Naive thymus-derived CD4-positive, alpha-beta T cell (primary cell): ENCODE results near the gene CPNE8. TPM values are rescaled to one million over a fixed set of nuclear protein-coding genes. Genes with fewer than 3 reads are reported as not detected.
"Not testable (repeated sequence)": the region's sequence is repeated elsewhere in the genome, so short reads cannot be mapped to it uniquely, and the experiment has no call there.

Experiments
- ATAC-seq: fragments of 150-1000 bp; cut with Tn5 transposase; 2 replicates; pipeline ENCODE4 v1.10.0; 2021; ENCODE audit warnings: mild to moderate bottlenecking, moderate library complexity
- CTCF ChIA-PET: fragments of 350-600 bp; sonication (Branson Sonifier 250); formaldehyde crosslinking; loops from one replicate; lab custom pipeline; 2021; ENCODE audit warnings: antibody characterized with exemption; lab: Charles Lee
- POLR2A ChIA-PET: fragments of 350-600 bp; sonication (Branson Sonifier 250); formaldehyde crosslinking; loops from one replicate; lab custom pipeline; 2021; ENCODE audit warnings: antibody characterized with exemption, inconsistent platforms; lab: Charles Lee
- DNase-seq, 9 donors: peaks; one replicate each; pipeline versions ENCODE4 v3.0.0 to v3.0.0-alpha.2; 2020 to 2022; ENCODE audit warnings: mixed read lengths in 1 of 9
- H3K27ac ChIP-seq: one replicate; pipeline ENCODE4 v1.7.0; 2013; ENCODE audit warnings: mild to moderate bottlenecking, low read depth, low read length, moderate library complexity
- H3K27me3 ChIP-seq, 2 donors: one replicate each; pipeline ENCODE4 v1.7.0; 2013; ENCODE audit warnings: low read length in 2 of 2, mild to moderate bottlenecking in 2 of 2, moderate library complexity in 2 of 2; ENCODE audit not compliant: control insufficient read depth in 2 of 2, insufficient read depth in 2 of 2
- H3K36me3 ChIP-seq, 3 experiments: 1 replicate in 2 of 3; 2 replicates in 1 of 3; pipeline ENCODE4 v1.7.0; 2013; ENCODE audit warnings: low read length in 3 of 3, mild to moderate bottlenecking in 3 of 3, moderate library complexity in 1 of 3; ENCODE audit not compliant: insufficient read depth in 3 of 3, control insufficient read depth in 2 of 3
- H3K4me1 ChIP-seq, 2 donors: one replicate each; pipeline ENCODE4 v1.7.0; 2013; ENCODE audit warnings: low read length in 2 of 2, mild to moderate bottlenecking in 2 of 2, moderate library complexity in 1 of 2; ENCODE audit not compliant: control insufficient read depth in 2 of 2, insufficient read depth in 2 of 2
- H3K4me3 ChIP-seq: 2 replicates; pipeline ENCODE4 v1.7.0; 2013; ENCODE audit warnings: mild to moderate bottlenecking, low read length
- H3K9me3 ChIP-seq, 3 experiments: 1 replicate in 2 of 3; 2 replicates in 1 of 3; pipeline ENCODE4 v1.7.0; 2013; ENCODE audit warnings: low read length in 3 of 3; ENCODE audit not compliant: control insufficient read depth in 2 of 3
- H3K27ac Mint-ChIP-seq, 9 donors: one replicate each; pipeline ENCODE4 v1.8.0; 2020 to 2022; ENCODE audit warnings: mixed read lengths in 9 of 9, mild to moderate bottlenecking in 8 of 9, moderate library complexity in 5 of 9, inconsistent platforms in 2 of 9
- H3K27me3 Mint-ChIP-seq, 5 donors: one replicate each; pipeline ENCODE4 v1.8.0; 2021 to 2022; ENCODE audit warnings: mixed read lengths in 5 of 5, mild to moderate bottlenecking in 1 of 5
- H3K36me3 Mint-ChIP-seq, 5 donors: one replicate each; pipeline ENCODE4 v1.8.0; 2020 to 2022; ENCODE audit warnings: mixed read lengths in 5 of 5, mild to moderate bottlenecking in 3 of 5, inconsistent platforms in 1 of 5
- H3K4me1 Mint-ChIP-seq, 7 donors: one replicate each; pipeline ENCODE4 v1.8.0; 2020 to 2022; ENCODE audit warnings: mixed read lengths in 7 of 7, mild to moderate bottlenecking in 3 of 7, inconsistent platforms in 1 of 7
- H3K4me3 Mint-ChIP-seq, 10 donors: one replicate each; pipeline ENCODE4 v1.8.0; 2020 to 2022; ENCODE audit warnings: mild to moderate bottlenecking in 10 of 10, mixed read lengths in 10 of 10, moderate library complexity in 6 of 10, inconsistent platforms in 2 of 10
- H3K9me3 Mint-ChIP-seq, 11 donors: one replicate each; pipeline ENCODE4 v1.8.0; 2020 to 2022; ENCODE audit warnings: mixed read lengths in 11 of 11, mild to moderate bottlenecking in 4 of 11, inconsistent platforms in 1 of 11, moderate library complexity in 1 of 11
- intact Hi-C, 2 donors: fragments of 100-400 bp; cut with micrococcal nuclease; formaldehyde crosslinking; loops; one replicate each; pipeline ENCODE4 v1.15.1; 2023
- polyA plus RNA-seq, 2 donors: library from polyadenylated mRNA; unstranded; fragments of 300-500 nt; fragmentation: Illumina TruSeq; gene quantifications; one replicate each; pipeline ENCODE4 v1.2.3, GENCODE V29; 2021
- total RNA-seq, 6 experiments: library from RNA in 5 of 6; stranded (reverse) in 5 of 6; gene quantifications; 1 replicate in 5 of 6; 2 replicates in 1 of 6; pipeline ENCODE4 v1.2.3 and lab custom pipeline; 2021 to 2026

CPNE8 gene
- total and polyA plus RNA-seq, 7 experiments from 2014 or later = 0.77 to 8.8 (median 2.8) TPM

DNA sequence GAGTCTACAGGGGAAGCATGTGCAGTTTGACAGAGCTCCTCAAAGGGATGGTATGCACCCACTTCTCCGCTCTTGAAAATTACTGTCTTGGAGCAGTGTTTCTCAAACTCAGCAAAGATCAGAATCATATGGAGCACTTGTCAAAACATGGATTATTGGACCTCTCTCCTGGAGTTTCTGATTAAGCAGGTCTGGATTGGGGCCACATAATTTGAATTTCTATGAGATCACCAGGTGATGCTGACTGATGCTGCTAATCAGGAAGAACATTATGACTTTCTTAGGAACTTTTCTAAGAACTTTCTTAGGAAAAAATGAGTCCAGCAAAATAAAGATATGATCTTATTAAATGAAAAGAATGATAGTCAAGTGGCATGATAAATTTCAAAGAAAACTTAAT, 144.3 kb downstream of the CPNE8 start:
- ChIA-PET CTCF (no interaction called here), POLR2A (no interaction called here)
- H3K27ac ChIP-seq = no peak overlapping the region
- peaks cover 0 to 1% (median 0%) of the 10 kb centered on the region in 7 donors for H3K4me1 Mint-ChIP-seq
- intact Hi-C loops = no loop called here
- DNase-seq (no peak), ATAC-seq (no peak)
- no peak overlapping the region for H3K27ac Mint-ChIP-seq
- H3K27me3 Mint-ChIP-seq = no peaks in the 10 kb centered on the region
- no peaks in the 10 kb centered on the region for H3K36me3 ChIP-seq
- no peaks in the 10 kb centered on the region for H3K9me3 ChIP-seq
- no peaks in the 10 kb centered on the region for H3K4me1 ChIP-seq
- no peaks in the 10 kb centered on the region for H3K27me3 ChIP-seq
- H3K36me3 Mint-ChIP-seq = peaks cover 4 to 20% (median 11%) of the 10 kb centered on the region in 5 donors
- H3K9me3 Mint-ChIP-seq = peaks cover 0 to 7% (median 3%) of the 10 kb centered on the region in 11 donors
- no peak overlapping the region for H3K4me3 ChIP-seq
- H3K4me3 Mint-ChIP-seq = no peak overlapping the region

DNA sequence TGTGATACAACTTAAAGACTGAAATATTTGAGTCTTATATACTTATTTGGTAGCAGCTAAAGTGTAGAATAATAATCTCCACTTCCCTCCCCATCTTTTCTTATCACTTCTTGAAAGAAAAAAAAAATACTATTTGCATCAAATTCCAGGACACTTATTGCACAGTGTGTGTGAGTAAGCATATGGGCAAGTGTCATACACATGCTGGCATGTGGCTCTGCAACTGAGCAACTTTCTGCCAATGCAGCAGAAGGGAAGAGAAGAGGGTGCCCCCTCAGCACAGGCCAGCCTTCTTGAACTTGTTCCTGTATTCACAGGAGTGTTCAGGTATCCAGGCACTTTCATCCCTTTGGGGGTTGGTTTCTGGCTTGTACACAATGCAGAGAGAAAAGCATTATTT, 145.8 kb downstream of the CPNE8 start:
- no peaks in the 10 kb centered on the region for H3K9me3 ChIP-seq
- Mint-ChIP-seq H3K9me3 (peaks cover 0 to 7% (median 3%) of the 10 kb centered on the region in 11 donors), H3K27ac (no peak overlapping the region), H3K4me1 (peaks cover 0 to 1% (median 0%) of the 10 kb centered on the region in 7 donors), H3K36me3 (peaks cover 4 to 20% (median 11%) of the 10 kb centered on the region in 5 donors), H3K27me3 (no peaks in the 10 kb centered on the region), H3K4me3 (no peak overlapping the region)
- DNase-seq (no peak), ATAC-seq (no peak)
- H3K36me3 ChIP-seq = no peaks in the 10 kb centered on the region
- H3K27ac ChIP-seq = no peak overlapping the region
- H3K4me3 ChIP-seq = no peak overlapping the region
- POLR2A ChIA-PET = no interaction called here
- intact Hi-C loops = no loop called here
- CTCF ChIA-PET = no interaction called here
- no peaks in the 10 kb centered on the region for H3K4me1 ChIP-seq
- H3K27me3 ChIP-seq = no peaks in the 10 kb centered on the region

DNA sequence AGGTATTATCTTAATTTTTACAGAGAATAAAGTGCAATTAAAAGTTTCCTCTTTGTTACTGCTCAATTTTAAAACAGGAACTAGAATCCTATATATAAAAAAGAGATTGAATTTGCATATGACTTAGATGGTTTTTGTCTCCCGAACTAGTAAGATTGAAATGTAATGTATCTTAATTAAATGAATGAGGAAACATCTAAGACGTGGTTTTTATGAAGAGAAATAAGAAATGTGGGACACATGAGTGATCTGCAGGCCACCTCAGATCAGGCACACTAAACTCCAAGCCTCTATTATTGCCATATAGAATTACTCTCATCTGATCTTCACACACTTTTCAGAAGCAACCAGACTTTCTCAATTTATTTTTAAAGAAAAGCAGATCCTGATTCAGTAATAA, 158.6 kb downstream of the CPNE8 start:
- DNase-seq (no peak), ATAC-seq (no peak)
- no peaks in the 10 kb centered on the region for H3K36me3 ChIP-seq
- intact Hi-C loops = no loop called here
- CTCF ChIA-PET = no interaction called here
- Mint-ChIP-seq H3K4me1 (no peaks in the 10 kb centered on the region), H3K36me3 (peaks cover 3 to 15% (median 5%) of the 10 kb centered on the region in 5 donors), H3K4me3 (no peak overlapping the region), H3K27ac (no peak overlapping the region), H3K27me3 (no peaks in the 10 kb centered on the region), H3K9me3 (peaks cover 0 to 8% (median 1%) of the 10 kb centered on the region in 11 donors)
- no peak overlapping the region for H3K4me3 ChIP-seq
- no peak overlapping the region for H3K27ac ChIP-seq
- no peaks in the 10 kb centered on the region for H3K9me3 ChIP-seq
- POLR2A ChIA-PET = no interaction called here
- H3K4me1 ChIP-seq = no peaks in the 10 kb centered on the region
- no peaks in the 10 kb centered on the region for H3K27me3 ChIP-seq

DNA sequence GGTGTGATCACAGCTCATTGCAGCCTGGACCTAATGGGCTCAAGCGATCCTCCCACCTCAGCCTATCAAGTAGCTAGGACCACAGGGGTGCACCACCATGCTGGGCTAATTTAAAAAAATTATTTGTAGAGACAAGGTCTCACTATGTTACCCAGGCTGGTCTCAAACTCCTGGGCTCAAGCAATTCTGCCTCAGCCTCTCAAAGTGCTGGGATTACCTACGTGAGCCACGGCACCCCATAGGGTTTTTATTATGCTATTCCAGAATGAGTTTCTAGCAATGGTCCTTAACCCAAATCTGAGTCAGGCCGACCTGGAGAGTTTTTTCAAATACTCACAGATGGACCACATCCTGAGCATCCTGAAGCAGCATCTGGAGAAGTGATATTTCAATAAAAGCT, 159.8 kb downstream of the CPNE8 start:
- Mint-ChIP-seq H3K9me3 (peaks cover 0 to 8% (median 0%) of the 10 kb centered on the region in 11 donors), H3K36me3 (peaks cover 0 to 9% (median 5%) of the 10 kb centered on the region in 5 donors), H3K27ac (no peak overlapping the region), H3K27me3 (no peaks in the 10 kb centered on the region), H3K4me3 (no peak overlapping the region), H3K4me1 (no peaks in the 10 kb centered on the region)
- DNase-seq (no peak), ATAC-seq (no peak)
- ChIA-PET POLR2A (no interaction called here), CTCF (no interaction called here)
- no peaks in the 10 kb centered on the region for H3K9me3 ChIP-seq
- H3K27me3 ChIP-seq = no peaks in the 10 kb centered on the region
- intact Hi-C loops = no loop called here
- H3K4me1 ChIP-seq = no peaks in the 10 kb centered on the region
- no peak overlapping the region for H3K4me3 ChIP-seq
- no peak overlapping the region for H3K27ac ChIP-seq
- H3K36me3 ChIP-seq = no peaks in the 10 kb centered on the region

DNA sequence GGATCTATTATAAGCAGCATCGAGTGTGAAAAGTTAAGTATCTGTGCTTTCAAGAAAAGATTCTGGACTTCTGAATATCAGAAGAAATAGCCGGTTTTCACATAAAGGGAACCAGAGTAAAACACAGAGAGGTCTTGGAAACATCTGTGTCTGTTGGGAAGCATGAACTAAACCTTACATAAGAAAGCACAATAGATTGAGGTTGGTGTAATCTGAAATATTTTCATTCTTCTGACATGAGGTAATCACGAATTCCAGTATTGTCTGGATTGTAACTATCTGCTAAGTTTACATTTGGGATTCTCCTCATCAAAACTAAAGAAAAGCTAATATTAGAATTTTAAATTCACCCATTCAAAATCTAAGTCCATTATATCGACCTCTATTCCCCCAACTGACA, 161.3 kb downstream of the CPNE8 start:
- no peak for ATAC-seq
- intact Hi-C loops = no loop called here
- Histone ChIP-seq H3K27me3 (no peaks in the 10 kb centered on the region), H3K36me3 (no peaks in the 10 kb centered on the region), H3K4me3 (no peak overlapping the region), H3K4me1 (no peaks in the 10 kb centered on the region), H3K9me3 (no peaks in the 10 kb centered on the region), H3K27ac (no peak overlapping the region)
- no peak overlapping the region for H3K4me3 Mint-ChIP-seq
- peaks cover 0 to under 1% (median under 1%) of the 10 kb centered on the region in 5 donors for H3K36me3 Mint-ChIP-seq
- no peak for DNase-seq
- H3K27ac Mint-ChIP-seq = no peak overlapping the region
- no peaks in the 10 kb centered on the region for H3K4me1 Mint-ChIP-seq
- ChIA-PET POLR2A (no interaction called here), CTCF (no interaction called here)
- no peaks in the 10 kb centered on the region for H3K27me3 Mint-ChIP-seq
- peaks cover 0 to 1% (median 0%) of the 10 kb centered on the region in 11 donors for H3K9me3 Mint-ChIP-seq

DNA sequence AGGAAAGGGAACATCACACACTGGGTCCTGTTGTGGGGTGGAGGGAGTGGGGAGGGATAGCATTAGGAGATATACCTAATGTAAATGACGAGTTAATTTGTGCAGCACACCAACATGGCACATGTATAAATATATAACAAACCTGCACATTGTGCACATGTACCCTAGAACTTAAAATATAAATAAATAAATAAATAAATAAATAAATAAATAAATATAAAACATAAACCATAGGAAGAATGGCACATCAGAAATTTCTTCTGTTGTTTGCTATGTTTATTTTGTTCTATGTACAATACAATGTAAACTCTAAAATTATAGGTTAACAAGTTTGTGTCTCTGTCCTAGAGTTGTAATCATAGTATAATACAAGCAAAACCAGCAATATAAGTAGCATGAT, 162.9 kb downstream of the CPNE8 start:
- H3K4me3 ChIP-seq, H3K4me1 ChIP-seq, CTCF ChIA-PET, H3K4me1 Mint-ChIP-seq, H3K27me3 ChIP-seq, H3K27ac Mint-ChIP-seq, H3K27ac ChIP-seq, ATAC-seq, H3K9me3 Mint-ChIP-seq, H3K36me3 Mint-ChIP-seq, H3K36me3 ChIP-seq, H3K4me3 Mint-ChIP-seq, H3K9me3 ChIP-seq, DNase-seq, H3K27me3 Mint-ChIP-seq, intact Hi-C loops, POLR2A ChIA-PET: not testable (repeated sequence)

DNA sequence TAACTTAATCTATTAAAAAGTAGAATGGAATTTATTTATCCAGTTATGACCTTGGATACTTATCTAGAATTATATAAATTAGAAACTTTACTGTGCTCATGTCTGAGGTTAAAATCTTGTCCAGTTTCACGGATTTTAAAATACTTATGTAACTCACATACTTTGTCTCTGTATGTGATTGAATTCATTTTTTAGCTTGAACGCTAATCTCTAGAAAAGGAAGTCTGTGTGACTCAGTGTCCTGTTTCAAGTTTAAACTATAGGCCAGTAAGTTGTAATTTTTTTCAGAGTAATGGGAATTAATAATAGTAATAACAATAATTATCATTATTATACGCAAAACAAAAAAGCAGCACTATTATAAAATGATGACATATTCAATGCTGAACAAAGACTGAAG, 168.6 kb downstream of the CPNE8 start:
- H3K9me3 ChIP-seq = no peaks in the 10 kb centered on the region
- no peak overlapping the region for H3K4me3 Mint-ChIP-seq
- H3K36me3 Mint-ChIP-seq = no peaks in the 10 kb centered on the region
- no peaks in the 10 kb centered on the region for H3K27me3 ChIP-seq
- H3K4me1 ChIP-seq = no peaks in the 10 kb centered on the region
- H3K27ac Mint-ChIP-seq = no peak overlapping the region
- peaks cover 0 to 3% (median 0%) of the 10 kb centered on the region in 11 donors for H3K9me3 Mint-ChIP-seq
- DNase-seq (no peak), ATAC-seq (no peak)
- no peak overlapping the region for H3K4me3 ChIP-seq
- CTCF ChIA-PET = no interaction called here
- H3K36me3 ChIP-seq = no peaks in the 10 kb centered on the region
- no peak overlapping the region for H3K27ac ChIP-seq
- no peaks in the 10 kb centered on the region for H3K4me1 Mint-ChIP-seq
- intact Hi-C loops = no loop called here
- POLR2A ChIA-PET = no interaction called here
- H3K27me3 Mint-ChIP-seq = no peaks in the 10 kb centered on the region
